Body of pancreas (tissue), 4 donors: ENCODE measurements around the gene KIAA1328. TPM values are rescaled to one million over a fixed set of nuclear protein-coding genes. Genes with fewer than 3 reads are reported as not detected.

ENCODE experiments used
- ATAC-seq: fragments of 150-250 bp; one replicate; pipeline ENCODE4 v1.9.1; 2016
- DNase-seq, 4 donors: peaks; one replicate each; pipeline ENCODE4 v3.0.0-alpha.2; 2019
- H3K27ac ChIP-seq, 4 donors: fragments of 200-600 bp; sonication (generic); 1 replicate in 3 of 4; 2 replicates in 1 of 4; pipeline versions ENCODE4 v1.5.1 to v1.6.1; 2016 to 2019; ENCODE audit warnings: mild to moderate bottlenecking in 1 of 4, mixed read lengths in 1 of 4, moderate library complexity in 1 of 4
- H3K27me3 ChIP-seq, 2 donors: fragments of 200-600 bp; sonication (generic); one replicate each; pipeline ENCODE4 v1.6.0; 2016; ENCODE audit warnings: mild to moderate bottlenecking in 1 of 2
- H3K36me3 ChIP-seq, 2 donors: fragments of 200-600 bp; sonication (generic); replicated peaks in 1 of 2; 2 replicates each; pipeline ENCODE4 v1.5.1; 2016; ENCODE audit warnings: low read depth in 2 of 2; ENCODE audit not compliant: insufficient read depth in 1 of 2
- H3K4me1 ChIP-seq: fragments of 200-600 bp; sonication (generic); one replicate; pipeline ENCODE4 v1.6.0; 2016
- H3K4me3 ChIP-seq, 2 donors: fragments of 200-600 bp; sonication (generic); 1 replicate in 1 of 2; 2 replicates in 1 of 2; pipeline ENCODE4 v1.5.1; 2016 to 2019
- H3K9me3 ChIP-seq, 3 donors: fragments of 200-600 bp; sonication (generic); 1 replicate in 2 of 3; 2 replicates in 1 of 3; pipeline ENCODE4 v1.5.1; 2016
- POLR2A ChIP-seq, 3 donors: fragments of 450-650 bp; IDR thresholded peaks; one replicate each; pipeline ENCODE4 v1.6.1; 2016; ENCODE audit warnings: antibody characterized with exemption in 3 of 3, mild to moderate bottlenecking in 2 of 3
- WGBS, 2 donors: methylation state at CpG; one replicate each; pipeline ENCODE4 v1.1.5; 2017; 5-methylcytosine and 5-hydroxymethylcytosine counted together
- intact Hi-C: fragments of 100-400 bp; cut with DNase I; formaldehyde crosslinking; loops from one replicate; pipeline ENCODE4 v1.15.1; 2023
- total RNA-seq, 2 donors: library from RNA; depleted of rRNA; stranded (reverse); fragments of >200 nt; gene quantifications; one replicate each; pipeline ENCODE4 v1.1.0, GENCODE V29; 2016
- TF ChIP-seq, protein P1 (sequence below), 7 experiments: fragments of 450-650 bp in 4 of 7; fragments of 200-600 bp in 3 of 7; sonication (generic) in 3 of 7; IDR thresholded peaks; one replicate each; pipeline ENCODE4 v1.5.1; 2016 to 2019; ENCODE audit warnings: antibody characterized with exemption in 7 of 7

The KIAA1328 gene
- total RNA-seq, 2 donors from 2014 or later = 10.9 to 21.8 TPM

- 93 to 94% methylated on average over 13 of the region's 13 CpGs for WGBS, 2 donors
- H3K36me3 ChIP-seq = no peaks in the 10 kb centered on the region
- intact Hi-C loops = no loop called here
- ATAC-seq (no peak), DNase-seq (no peak)
- no peaks in the 10 kb centered on the region for H3K9me3 ChIP-seq
- no peaks in the 10 kb centered on the region for H3K4me1 ChIP-seq
- H3K27ac ChIP-seq = no peak overlapping the region
- no peak overlapping the region for H3K4me3 ChIP-seq
- H3K27me3 ChIP-seq = no peaks in the 10 kb centered on the region
- no peak for TF ChIP-seq POLR2A (IDR thresholded peaks at IDR 0.05)
- TF ChIP-seq, protein P1, sequence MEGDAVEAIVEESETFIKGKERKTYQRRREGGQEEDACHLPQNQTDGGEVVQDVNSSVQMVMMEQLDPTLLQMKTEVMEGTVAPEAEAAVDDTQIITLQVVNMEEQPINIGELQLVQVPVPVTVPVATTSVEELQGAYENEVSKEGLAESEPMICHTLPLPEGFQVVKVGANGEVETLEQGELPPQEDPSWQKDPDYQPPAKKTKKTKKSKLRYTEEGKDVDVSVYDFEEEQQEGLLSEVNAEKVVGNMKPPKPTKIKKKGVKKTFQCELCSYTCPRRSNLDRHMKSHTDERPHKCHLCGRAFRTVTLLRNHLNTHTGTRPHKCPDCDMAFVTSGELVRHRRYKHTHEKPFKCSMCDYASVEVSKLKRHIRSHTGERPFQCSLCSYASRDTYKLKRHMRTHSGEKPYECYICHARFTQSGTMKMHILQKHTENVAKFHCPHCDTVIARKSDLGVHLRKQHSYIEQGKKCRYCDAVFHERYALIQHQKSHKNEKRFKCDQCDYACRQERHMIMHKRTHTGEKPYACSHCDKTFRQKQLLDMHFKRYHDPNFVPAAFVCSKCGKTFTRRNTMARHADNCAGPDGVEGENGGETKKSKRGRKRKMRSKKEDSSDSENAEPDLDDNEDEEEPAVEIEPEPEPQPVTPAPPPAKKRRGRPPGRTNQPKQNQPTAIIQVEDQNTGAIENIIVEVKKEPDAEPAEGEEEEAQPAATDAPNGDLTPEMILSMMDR (IDR thresholded peaks at IDR 0.05) = no peak
Observed at GRCh38 chr18:37244618-37245017, 415.7 kb downstream of the KIAA1328 start.

DNA sequence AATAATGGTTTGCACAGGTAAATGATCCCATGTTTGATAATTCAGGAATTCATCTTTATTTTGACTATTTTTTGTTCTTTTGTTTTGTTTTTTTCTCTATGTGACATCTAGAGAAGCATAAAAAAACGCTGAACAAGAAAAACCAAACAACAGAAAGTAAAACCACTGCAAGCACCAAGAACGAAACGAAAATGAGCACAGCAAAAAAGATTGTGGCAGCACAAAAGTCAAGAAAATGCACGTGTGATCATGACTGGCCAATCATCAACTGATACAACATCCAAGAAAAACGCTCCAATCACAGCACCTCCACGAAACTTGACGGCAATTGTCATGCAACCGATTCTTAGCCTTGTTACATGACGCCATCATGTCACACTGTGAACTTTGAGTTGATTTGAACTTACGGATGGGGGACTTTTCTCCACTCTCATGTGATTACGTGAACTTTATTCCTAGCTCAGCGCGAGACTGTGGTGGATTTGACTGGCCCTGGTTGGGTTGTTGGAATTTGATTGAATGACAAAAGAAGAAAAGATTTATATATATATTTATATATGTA is 417.9 kb downstream of the KIAA1328 start:
- WGBS, 2 donors = 90 to 91% methylated on average over 13 of the region's 13 CpGs
- no peak for TF ChIP-seq POLR2A (IDR thresholded peaks at IDR 0.05)
- TF ChIP-seq, protein P1 (IDR thresholded peaks at IDR 0.05) = no peak
- H3K27me3 ChIP-seq = no peaks in the 10 kb centered on the region
- H3K27ac ChIP-seq = no peak overlapping the region
- intact Hi-C loops = no loop called here
- no peaks in the 10 kb centered on the region for H3K9me3 ChIP-seq
- no peak for DNase-seq
- no peak for ATAC-seq
- H3K4me1 ChIP-seq = no peaks in the 10 kb centered on the region
- H3K4me3 ChIP-seq = no peak overlapping the region
- H3K36me3 ChIP-seq = no peaks in the 10 kb centered on the region

- Histone ChIP-seq H3K9me3 (no peaks in the 10 kb centered on the region), H3K27me3 (no peaks in the 10 kb centered on the region), H3K4me1 (peaks cover 3% of the 10 kb centered on the region), H3K36me3 (no peaks in the 10 kb centered on the region), H3K27ac (no peak overlapping the region), H3K4me3 (no peak overlapping the region)
- intact Hi-C loops = no loop called here
- TF ChIP-seq, protein P1 (IDR thresholded peaks at IDR 0.05) = no peak
- no peak for TF ChIP-seq POLR2A (IDR thresholded peaks at IDR 0.05)
- no peak for DNase-seq
- WGBS, 2 donors = 89 to 95% methylated on average over 8 to 10 of the region's 10 CpGs
- no peak for ATAC-seq
Observed at GRCh38 chr18:37247497-37248161, 418.7 kb downstream of the KIAA1328 start.

GRCh38 chr18:37248281-37248680 is 419.4 kb downstream of the KIAA1328 start:
- Histone ChIP-seq H3K27ac (no peak overlapping the region), H3K27me3 (no peaks in the 10 kb centered on the region), H3K9me3 (no peaks in the 10 kb centered on the region), H3K4me3 (no peak overlapping the region), H3K4me1 (peaks cover 10% of the 10 kb centered on the region), H3K36me3 (no peaks in the 10 kb centered on the region)
- no peak for ATAC-seq
- TF ChIP-seq, protein P1 (IDR thresholded peaks at IDR 0.05) = no peak
- TF ChIP-seq POLR2A (IDR thresholded peaks at IDR 0.05) = no peak
- intact Hi-C loops = no loop called here
- 82 to 88% methylated on average over 5 of the region's 5 CpGs for WGBS, 2 donors
- no peak for DNase-seq
